K562 (cell line): ENCODE data around the gene HTR2A. TPM values are rescaled to one million over a fixed set of nuclear protein-coding genes. Genes with fewer than 3 reads are reported as not detected.

Source experiments
- ATAC-seq: fragments of 200-7000 bp; cut with Tn5 transposase; 3 replicates; pipeline ENCODE4 v1.9.1; 2020; ENCODE audit warnings: moderate library complexity
- BruUV-seq: library from RNA; stranded (reverse); fragments of 400-500 nt; replicated peaks from 2 replicates; lab custom pipeline; 2021; lab: Mats Ljungman, UMichigan
- CTCF ChIA-PET: fragments of 300-600 bp; formaldehyde crosslinking; extraction: SDS; loops from one replicate; lab custom pipeline; 2021; ENCODE audit warnings: low intra/inter-chr PET ratio; lab: Yijun Ruan, JAX
- POLR2A ChIA-PET: fragments of 300-600, 350-650 bp; sonication (Branson Sonifier 250); formaldehyde crosslinking; extraction: SDS; loops from one replicate; lab custom pipeline; 2021; ENCODE audit warnings: antibody characterized with exemption, inconsistent platforms; lab: Yijun Ruan, JAX
- DNase-seq, 4 experiments: peaks; one replicate each; pipeline versions ENCODE4 v3.0.0 to v3.0.0-alpha.2; 2011 to 2018; ENCODE audit warnings: low spot score in 3 of 4, mixed read lengths in 3 of 4; ENCODE audit errors: extremely low read depth in 1 of 4
- FAIRE-seq: peaks from 2 replicates; lab custom pipeline; 2011; peaks lifted over from hg19 to GRCh38; lab: Jason Lieb, UNC
- H2AFZ ChIP-seq: 2 replicates; pipeline ENCODE4 v1.6.0; 2011; ENCODE audit warnings: low read depth, low read length, control low read depth, inconsistent platforms
- H3K27ac ChIP-seq: fragments of 200-600 bp; 3 replicates; pipeline ENCODE4 v1.8.0; 2011; ENCODE audit warnings: low read depth, mild to moderate bottlenecking, control low read depth, inconsistent platforms, low read length, moderate library complexity, mixed read lengths; ENCODE audit errors: extremely low read depth
- H3K27me3 ChIP-seq, 2 experiments: fragments of 300-600 bp in 1 of 2; 2 replicates in 1 of 2; 3 replicates in 1 of 2; pipeline versions ENCODE4 v1.6.0 to v1.8.0; 2011; ENCODE audit warnings: inconsistent platforms in 2 of 2, low read length in 2 of 2, mild to moderate bottlenecking in 1 of 2, mixed read lengths in 1 of 2, moderate library complexity in 1 of 2; ENCODE audit not compliant: control insufficient read depth in 2 of 2, insufficient read depth in 2 of 2
- H3K36me3 ChIP-seq: fragments of 300-600 bp; 3 replicates; pipeline ENCODE4 v1.8.0; 2011; ENCODE audit warnings: mild to moderate bottlenecking, low read length, inconsistent platforms; ENCODE audit not compliant: control insufficient read depth, insufficient read depth
- H3K4me1 ChIP-seq, 2 experiments: fragments of 200-600 bp in 1 of 2; replicated peaks in 1 of 2; 2 replicates in 1 of 2; 3 replicates in 1 of 2; pipeline versions ENCODE4 v1.5.1 to v1.8.0; 2011; ENCODE audit warnings: inconsistent platforms in 2 of 2, low read length in 2 of 2, mild to moderate bottlenecking in 1 of 2, mixed read lengths in 1 of 2, moderate library complexity in 1 of 2; ENCODE audit not compliant: control insufficient read depth in 2 of 2, insufficient read depth in 2 of 2
- H3K4me2 ChIP-seq: 2 replicates; pipeline ENCODE4 v1.6.1; 2011; ENCODE audit warnings: low read length, control low read depth, inconsistent platforms, mixed read lengths; ENCODE audit not compliant: insufficient read depth
- H3K4me3 ChIP-seq: fragments of 200-600 bp; sonication (generic), shearing (Covaris generic); 2 replicates; pipeline ENCODE4 v1.5.1; 2016; ENCODE audit warnings: control low read depth, inconsistent platforms
- H3K79me2 ChIP-seq: fragments of 200-600 bp; 3 replicates; pipeline ENCODE4 v1.8.0; 2011; ENCODE audit warnings: low read length, inconsistent platforms; ENCODE audit not compliant: control insufficient read depth, insufficient read depth
- H3K9ac ChIP-seq, 2 experiments: 2 replicates each; pipeline versions ENCODE4 v1.6.0 to v1.6.1; 2011; ENCODE audit warnings: low read depth in 2 of 2, low read length in 2 of 2, control low read depth in 1 of 2, inconsistent platforms in 1 of 2, mild to moderate bottlenecking in 1 of 2, mixed read lengths in 1 of 2; ENCODE audit not compliant: insufficient read depth in 1 of 2
- H3K9me1 ChIP-seq: one replicate; pipeline ENCODE4 v1.6.0; 2011; ENCODE audit warnings: inconsistent platforms, mild to moderate bottlenecking, low read length, moderate library complexity; ENCODE audit not compliant: control insufficient read depth, insufficient read depth
- H3K9me3 ChIP-seq: replicated peaks from 2 replicates; pipeline ENCODE4 v1.5.1; 2011; ENCODE audit warnings: low read depth, low read length, inconsistent platforms; ENCODE audit not compliant: control insufficient read depth, insufficient read depth
- H4K20me1 ChIP-seq: replicated peaks from 2 replicates; pipeline ENCODE4 v1.6.1; 2011; ENCODE audit warnings: low read length, inconsistent platforms, mixed read lengths; ENCODE audit not compliant: control insufficient read depth, insufficient read depth
- ASH1L ChIP-seq: fragments of 450-650 bp; IDR thresholded peaks from 2 replicates; pipeline ENCODE4 v1.6.1; 2018; ENCODE audit warnings: borderline replicate concordance, mild to moderate bottlenecking, low read depth; ENCODE audit not compliant: partially characterized antibody
- CBFB ChIP-seq: sonication (generic); formaldehyde crosslinking; IDR thresholded peaks from 2 replicates; pipeline ENCODE4 v1.4.0; 2020; ENCODE audit warnings: mild to moderate bottlenecking, missing genetic modification reagents
- FOXJ2 ChIP-seq: fragments of 200-800 bp; sonication (Bioruptor generic); IDR thresholded peaks from 2 replicates; pipeline ENCODE4 v1.6.1; 2016; ENCODE audit warnings: missing genetic modification characterization, missing compliant biosample characterization
- NFIC ChIP-seq: fragments of 450-650 bp; IDR thresholded peaks from 2 replicates; pipeline ENCODE4 v1.6.1; 2017; ENCODE audit warnings: mild to moderate bottlenecking, inconsistent platforms
- PML ChIP-seq: IDR thresholded peaks from 2 replicates; pipeline ENCODE4 v1.6.1; 2012; ENCODE audit warnings: low read length, inconsistent platforms
- RHOXF2B ChIP-seq: fragments of 250-450 bp; sonication (Bioruptor Pico); conservative IDR thresholded peaks from 2 replicates; pipeline ENCODE4 v1.5.1; 2021
- SOX6 ChIP-seq: fragments of 450-650 bp; IDR thresholded peaks from 2 replicates; pipeline ENCODE4 v1.6.1; 2014; ENCODE audit warnings: mild to moderate bottlenecking
- SRSF7 ChIP-seq: fragments of 200-400 bp; formaldehyde crosslinking; optimal IDR thresholded peaks from 2 replicates; pipeline ENCODE3; 2017; ENCODE audit warnings: mild to moderate bottlenecking, low read depth, low read length
- SUPT5H ChIP-seq: fragments of 450-650 bp; IDR thresholded peaks from 2 replicates; pipeline ENCODE4 v1.6.1; 2016
- ZBTB33 ChIP-seq: sonication (generic); formaldehyde crosslinking; IDR thresholded peaks from 2 replicates; pipeline ENCODE4 v1.8.1; 2023; ENCODE audit warnings: mild to moderate bottlenecking, missing genetic modification reagents
- ZNF134 ChIP-seq: fragments of 250-450 bp; sonication (Bioruptor Pico); conservative IDR thresholded peaks from 2 replicates; pipeline ENCODE4 v1.4.0; 2020
- ZNF324 ChIP-seq: fragments of 250-450 bp; sonication (Bioruptor Pico); IDR thresholded peaks from 2 replicates; pipeline ENCODE4 v1.4.0; 2020; ENCODE audit warnings: mild to moderate bottlenecking
- ZNF354B ChIP-seq: fragments of 250-450 bp; sonication (Bioruptor Pico); IDR thresholded peaks from 2 replicates; pipeline ENCODE4 v1.4.0; 2020
- in situ Hi-C: fragments of 300-500 bp; cut with MboI; formaldehyde crosslinking; loops from 4 replicates; pipeline ENCODE4 v1.15.0; 2018; ENCODE audit warnings: inconsistent platforms, mixed read lengths
- intact Hi-C: fragments of 100-400 bp; cut with micrococcal nuclease; formaldehyde crosslinking; loops from 2 replicates; pipeline ENCODE4 v1.14.2; 2022
- polyA plus RNA-seq, 8 experiments: library from polyadenylated mRNA; depleted of rRNA in 4 of 8; stranded (reverse) in 5 of 8; unstranded in 3 of 8; fragments of >200 nt; fragmentation: Nextera tagmentation in 2 of 8; fragmentation: Illumina TruSeq in 1 of 8; extraction: Ambion mirVana in 2 of 8; extraction: Trizol in 1 of 8; gene quantifications; 2 replicates each; pipeline versions ENCODE4 v1.2.1 to v1.2.3, GENCODE V29; 2011 to 2014; ENCODE audit warnings: inconsistent platforms in 1 of 8, missing spikeins in 1 of 8
- total RNA-seq, 7 experiments: library from RNA; depleted of rRNA in 6 of 7; stranded (reverse); fragments of >200 nt in 6 of 7; fragmentation: Illumina TruSeq in 2 of 7; extraction: Trizol in 2 of 7; gene quantifications; 2 replicates each; pipeline versions ENCODE4 v1.2.1 to v1.2.3, GENCODE V29; 2011 to 2021; ENCODE audit warnings: low replicate concordance in 1 of 7

Gene HTR2A
- total and polyA plus RNA-seq, 9 of the 15 experiments (the other 6 are each of a cell fraction or from before 2014, with no cell fraction given), result not detected

GRCh38 chr13:46830405-46831005 lies 66.3 kb downstream of the HTR2A start:
- no peaks in the 10 kb centered on the region for H4K20me1 ChIP-seq
- ChIA-PET CTCF (no interaction called here), POLR2A (interaction anchor here (0.5 to 0.6 kb wide), 2 partner anchors 13 to 25 kb away, joined by 3 read pairs; no protein-coding TSS in a partner anchor)
- DNase-seq, result no peak
- BruUV-seq, result no TSS peak
- no peak for FAIRE-seq
- no peak overlapping the region for H3K9ac ChIP-seq
- no peaks in the 10 kb centered on the region for H3K9me3 ChIP-seq
- in situ Hi-C loops, result no loop called here
- H3K4me3 ChIP-seq, result no peak overlapping the region
- H3K27ac ChIP-seq, result no peak overlapping the region
- ATAC-seq, result no peak
- H3K4me1 ChIP-seq, result no peaks in the 10 kb centered on the region
- H3K79me2 ChIP-seq, result no peaks in the 10 kb centered on the region
- H3K4me2 ChIP-seq, result no peak overlapping the region
- intact Hi-C loops, result loop anchor here (2.0 to 10.0 kb wide), 3 partner anchors 144 to 1938 kb away; no protein-coding TSS in a partner anchor
- H3K36me3 ChIP-seq, result no peaks in the 10 kb centered on the region
- peaks cover 0 to 4% of the 10 kb centered on the region in 2 experiments; a peak in 1 of 5 replicates for H3K27me3 ChIP-seq
- TF ChIP-seq CBFB (no peak), SOX6 (no peak), ASH1L (no peak), SUPT5H (no peak), SRSF7 (no peak), ZBTB33 (CRISPR knock-in tag) (no peak), ZNF324 (no peak), RHOXF2B (CRISPR knock-in tag) (no peak), ZNF354B (CRISPR knock-in tag) (no peak), NFIC (no peak), ZNF134 (CRISPR knock-in tag) (no peak), PML (no peak), FOXJ2 (no peak)
- H3K9me1 ChIP-seq, result no peaks in the 10 kb centered on the region
- H2AFZ ChIP-seq, result no peak overlapping the region
